GM12891 (cell line): ENCODE results near the gene ZNF184.

Experiments
- PAX5 ChIP-seq: IDR thresholded peaks from 2 replicates; pipeline ENCODE4 v1.6.1; 2011; ENCODE audit warnings: low read length, moderate library complexity, mild to moderate bottlenecking; ENCODE audit not compliant: insufficient read depth, severe bottlenecking
- POLR2A ChIP-seq: IDR thresholded peaks from 2 replicates; pipeline ENCODE4 v1.6.1; 2011; ENCODE audit warnings: low read depth, low read length, control low read depth
- POLR2AphosphoS5 ChIP-seq: IDR thresholded peaks from 2 replicates; pipeline ENCODE4 v1.6.1; 2011; ENCODE audit warnings: low read depth, low read length, control low read depth
- POU2F2 ChIP-seq: IDR thresholded peaks from 2 replicates; pipeline ENCODE4 v1.6.1; 2011; ENCODE audit warnings: low read depth, mild to moderate bottlenecking, control low read depth, low read length, moderate library complexity
- TAF1 ChIP-seq: IDR thresholded peaks from 2 replicates; pipeline ENCODE4 v1.6.1; 2011; ENCODE audit warnings: low read depth, low read length, control low read depth

GRCh38 chr6:27474172-27474465, 1.2 kb upstream of the ZNF184 start:
- no peak for TF ChIP-seq POLR2A
- TF ChIP-seq POLR2AphosphoS5: no peak
- no peak for TF ChIP-seq TAF1
- no peak for TF ChIP-seq POU2F2
- TF ChIP-seq PAX5: no peak
